ENCODE measurements around the gene HHAT. TPM values are rescaled to one million over a fixed set of nuclear protein-coding genes. Genes with fewer than 3 reads are reported as not detected.

The HHAT gene
- total RNA-seq, 1 donor from 2014 or later, result 6.9 TPM

DNA sequence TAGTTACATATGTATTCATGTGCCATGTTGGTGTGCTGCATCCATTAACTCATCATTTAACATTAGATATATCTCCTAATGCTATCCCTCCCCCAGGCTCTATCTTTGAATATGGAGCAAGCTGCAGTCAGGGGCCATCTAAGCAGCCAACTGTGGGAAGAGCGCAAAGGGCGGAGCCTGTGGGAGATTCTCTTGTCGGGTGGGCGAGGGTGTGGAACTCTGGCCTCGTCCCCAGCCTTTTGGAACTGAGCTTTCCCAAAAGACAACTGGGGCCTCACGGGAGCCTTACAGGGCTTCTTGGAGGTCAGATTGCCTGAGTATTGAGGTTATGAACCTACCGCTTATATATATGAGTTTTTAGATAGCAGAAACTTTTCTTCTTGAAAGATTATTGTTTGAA is 117.2 kb downstream of the HHAT start:
- H3K27ac Mint-ChIP-seq (ENCODE audit: unreplicated experiment), result no peak overlapping the region

DNA sequence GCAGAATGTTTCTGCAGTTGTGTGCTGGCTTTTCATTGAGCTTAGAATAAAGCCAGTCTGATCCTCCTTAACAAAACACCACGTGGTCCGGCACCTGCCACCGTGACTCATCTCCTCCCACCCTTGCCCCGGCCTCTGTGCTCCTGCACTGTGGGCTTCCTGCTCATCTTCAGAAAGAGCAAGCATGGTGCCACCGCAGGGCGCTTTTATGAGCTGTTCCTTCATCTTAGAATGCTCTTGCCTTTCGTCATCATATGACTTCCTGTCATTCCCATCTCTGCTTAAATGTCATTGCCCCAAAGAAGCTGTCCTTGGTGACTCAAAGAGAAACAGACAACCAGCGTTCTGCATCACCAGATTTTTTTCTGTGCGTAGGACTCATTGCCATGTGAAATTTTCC is 117.8 kb downstream of the HHAT start:
- Mint-ChIP-seq H3K4me3 (no peak overlapping the region), H3K27me3 (ENCODE audit: low read depth) (no peaks in the 10 kb centered on the region), H3K27ac (ENCODE audit: unreplicated experiment) (no peak overlapping the region), H3K36me3 (ENCODE audit: low read depth) (no peaks in the 10 kb centered on the region), H3K9me3 (no peaks in the 10 kb centered on the region), H3K4me1 (peaks cover 18% of the 10 kb centered on the region)
- TF ChIP-seq, protein P1, sequence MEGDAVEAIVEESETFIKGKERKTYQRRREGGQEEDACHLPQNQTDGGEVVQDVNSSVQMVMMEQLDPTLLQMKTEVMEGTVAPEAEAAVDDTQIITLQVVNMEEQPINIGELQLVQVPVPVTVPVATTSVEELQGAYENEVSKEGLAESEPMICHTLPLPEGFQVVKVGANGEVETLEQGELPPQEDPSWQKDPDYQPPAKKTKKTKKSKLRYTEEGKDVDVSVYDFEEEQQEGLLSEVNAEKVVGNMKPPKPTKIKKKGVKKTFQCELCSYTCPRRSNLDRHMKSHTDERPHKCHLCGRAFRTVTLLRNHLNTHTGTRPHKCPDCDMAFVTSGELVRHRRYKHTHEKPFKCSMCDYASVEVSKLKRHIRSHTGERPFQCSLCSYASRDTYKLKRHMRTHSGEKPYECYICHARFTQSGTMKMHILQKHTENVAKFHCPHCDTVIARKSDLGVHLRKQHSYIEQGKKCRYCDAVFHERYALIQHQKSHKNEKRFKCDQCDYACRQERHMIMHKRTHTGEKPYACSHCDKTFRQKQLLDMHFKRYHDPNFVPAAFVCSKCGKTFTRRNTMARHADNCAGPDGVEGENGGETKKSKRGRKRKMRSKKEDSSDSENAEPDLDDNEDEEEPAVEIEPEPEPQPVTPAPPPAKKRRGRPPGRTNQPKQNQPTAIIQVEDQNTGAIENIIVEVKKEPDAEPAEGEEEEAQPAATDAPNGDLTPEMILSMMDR (conservative IDR thresholded peaks at IDR 0.05), result no peak
- DNase-seq (ENCODE audit: low read depth, low spot score), result no peak

More for the DNA sequence above, 117.2 kb downstream of the HHAT start:
- Mint-ChIP-seq H3K27me3 (ENCODE audit: low read depth) (no peaks in the 10 kb centered on the region), H3K4me1 (peaks cover 18% of the 10 kb centered on the region), H3K4me3 (no peak overlapping the region), H3K9me3 (no peaks in the 10 kb centered on the region), H3K36me3 (ENCODE audit: low read depth) (no peaks in the 10 kb centered on the region)
- TF ChIP-seq, protein P1 (conservative IDR thresholded peaks at IDR 0.05), result no peak
- no peak for DNase-seq (ENCODE audit: low read depth, low spot score)

DNA sequence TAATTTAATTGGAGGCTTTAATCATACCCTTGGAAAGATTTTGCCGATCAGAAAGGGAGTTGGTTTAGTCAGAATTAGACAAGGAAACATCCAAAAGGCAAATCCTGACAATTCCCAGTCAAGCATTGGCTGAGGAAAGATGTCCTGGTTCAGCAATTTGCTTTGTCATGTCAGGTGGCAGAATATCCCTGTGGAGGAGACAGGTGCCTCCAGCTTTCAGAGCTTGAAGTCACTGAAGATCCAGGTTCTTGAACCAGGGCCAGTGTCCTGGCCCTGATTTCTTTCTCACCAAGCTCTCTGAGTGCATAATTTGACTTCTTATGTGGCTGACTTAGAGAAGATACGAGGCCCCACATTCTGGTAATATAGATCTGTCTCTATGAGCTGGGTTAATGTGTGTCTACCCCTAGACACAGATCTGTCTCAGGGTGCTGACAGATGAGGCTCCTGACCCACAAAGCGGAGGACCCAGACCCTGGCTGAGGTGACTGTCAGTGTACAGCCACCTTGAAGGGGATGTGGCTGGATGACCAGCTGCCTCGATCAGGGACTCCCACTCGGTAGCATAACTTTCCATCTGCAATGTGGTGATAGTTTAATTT is 118.9 kb downstream of the HHAT start:
- Mint-ChIP-seq H3K4me1 (peaks cover 18% of the 10 kb centered on the region), H3K27me3 (ENCODE audit: low read depth) (no peaks in the 10 kb centered on the region), H3K36me3 (ENCODE audit: low read depth) (no peaks in the 10 kb centered on the region), H3K9me3 (no peaks in the 10 kb centered on the region), H3K4me3 (no peak overlapping the region), H3K27ac (ENCODE audit: unreplicated experiment) (no peak overlapping the region)
- TF ChIP-seq, protein P1 (conservative IDR thresholded peaks at IDR 0.05), result no peak
- no peak for DNase-seq (ENCODE audit: low read depth, low spot score)

DNA sequence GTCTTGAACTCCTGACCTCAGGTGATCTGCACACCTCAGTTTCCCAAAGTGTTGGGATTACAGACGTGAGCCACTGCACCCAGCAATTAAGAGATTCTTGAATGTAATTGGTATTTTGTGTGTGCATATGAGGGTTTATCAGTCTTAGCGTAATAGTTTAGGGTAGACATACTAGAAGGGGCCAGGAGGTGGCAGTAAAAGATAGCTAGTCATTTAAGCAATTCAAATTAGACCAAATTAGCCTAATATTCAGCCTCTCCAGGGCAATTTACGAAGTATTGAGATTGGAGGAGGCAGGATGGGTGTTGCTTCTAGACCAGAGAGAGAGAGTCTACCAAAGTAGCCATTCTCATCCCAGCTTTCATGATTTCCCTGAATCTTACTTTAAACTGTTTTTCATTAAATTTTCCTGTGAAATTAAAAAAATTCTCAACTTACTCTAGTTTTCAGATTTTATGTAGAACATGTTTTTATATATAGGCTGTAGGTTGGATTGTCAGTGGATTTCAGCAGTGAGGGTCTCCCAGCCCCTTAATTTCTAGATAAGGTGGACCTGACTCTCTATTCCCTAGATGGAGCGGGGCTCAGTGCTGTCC is 119.7 kb downstream of the HHAT start:
- H3K36me3 Mint-ChIP-seq (ENCODE audit: low read depth), result no peaks in the 10 kb centered on the region
- DNase-seq (ENCODE audit: low read depth, low spot score), result peak; percentile 15
- no peak overlapping the region for H3K27ac Mint-ChIP-seq (ENCODE audit: unreplicated experiment)
- H3K4me1 Mint-ChIP-seq, result peaks cover 18% of the 10 kb centered on the region
- H3K9me3 Mint-ChIP-seq, result no peaks in the 10 kb centered on the region
- TF ChIP-seq, protein P1 (conservative IDR thresholded peaks at IDR 0.05), result peak; percentile 81
- no peaks in the 10 kb centered on the region for H3K27me3 Mint-ChIP-seq (ENCODE audit: low read depth)
- no peak overlapping the region for H3K4me3 Mint-ChIP-seq

DNA sequence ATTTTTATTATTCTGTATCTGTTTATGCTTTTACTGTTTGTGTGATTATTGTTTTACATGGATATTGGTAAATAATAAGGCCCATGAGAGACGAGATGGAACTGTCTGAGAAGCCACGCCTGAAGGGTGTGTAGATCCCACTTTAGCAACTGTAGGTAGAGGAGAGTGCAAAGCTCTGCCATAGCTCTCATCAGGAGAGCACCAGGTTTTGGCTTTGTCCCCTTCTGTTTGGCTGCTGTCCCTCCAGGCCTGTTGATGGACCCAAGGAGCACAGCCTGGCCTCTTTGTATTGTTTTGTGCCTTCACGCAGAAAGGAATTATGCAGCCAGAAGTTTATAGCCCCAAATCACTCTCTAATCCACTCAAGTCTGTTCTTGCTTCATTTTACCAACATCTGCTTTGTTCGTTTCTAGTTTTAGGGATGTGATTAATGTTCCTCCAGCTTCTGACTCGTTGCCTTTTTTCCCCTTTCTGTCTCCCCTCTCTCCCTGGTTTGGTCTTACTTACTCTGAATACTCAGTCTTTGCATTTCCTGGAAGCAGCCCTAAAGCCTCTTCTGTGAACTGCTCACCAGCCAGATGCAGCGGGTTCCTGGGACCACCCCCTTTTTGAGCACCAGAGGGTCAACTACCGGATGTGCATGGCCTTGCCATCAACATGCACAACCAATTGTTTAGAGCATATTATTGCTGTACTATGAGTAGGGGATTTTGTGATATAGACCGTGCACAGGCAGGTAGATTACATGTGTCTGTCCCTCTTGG is 127.3 kb downstream of the HHAT start:
- H3K36me3 Mint-ChIP-seq (ENCODE audit: low read depth), result peaks cover 5% of the 10 kb centered on the region
- H3K27ac Mint-ChIP-seq (ENCODE audit: unreplicated experiment), result no peak overlapping the region
- TF ChIP-seq, protein P1 (conservative IDR thresholded peaks at IDR 0.05), result no peak
- no peaks in the 10 kb centered on the region for H3K27me3 Mint-ChIP-seq (ENCODE audit: low read depth)
- peaks cover 5% of the 10 kb centered on the region for H3K4me1 Mint-ChIP-seq
- peaks cover 3% of the 10 kb centered on the region for H3K9me3 Mint-ChIP-seq
- no peak overlapping the region for H3K4me3 Mint-ChIP-seq
- DNase-seq (ENCODE audit: low read depth, low spot score), result no peak

All from neural crest cell (in vitro differentiated cells).